RWPE1 (cell line): Measurements from ENCODE around the gene PMEL.
"Not testable (repeated sequence)": the region's sequence is repeated elsewhere in the genome, so short reads cannot be mapped to it uniquely, and the experiment has no call there.

Source experiments
- CTCF ChIA-PET: fragments of 350-600 bp; sonication (Branson Sonifier 250); formaldehyde crosslinking; extraction: SDS; loops from one replicate; lab custom pipeline; 2021; lab: Yijun Ruan, JAX
- POLR2A ChIA-PET: fragments of 400-600 bp; formaldehyde crosslinking; extraction: SDS; loops from one replicate; lab custom pipeline; 2020; ENCODE audit warnings: antibody characterized with exemption; ENCODE audit not compliant: low non-redundant PET; lab: Yijun Ruan, JAX
- DNase-seq: peaks from one replicate; pipeline ENCODE4 v3.0.0; 2012; ENCODE audit warnings: low spot score
- H3K27ac ChIP-seq: fragments of 450-650 bp; 2 replicates; pipeline ENCODE4 v1.5.1; 2017
- TF ChIP-seq, protein P1 (sequence below): fragments of 450-650 bp; conservative IDR thresholded peaks from 2 replicates; pipeline ENCODE4 v1.5.1; 2017; ENCODE audit warnings: low read depth, mild to moderate bottlenecking

PMEL gene

DNA sequence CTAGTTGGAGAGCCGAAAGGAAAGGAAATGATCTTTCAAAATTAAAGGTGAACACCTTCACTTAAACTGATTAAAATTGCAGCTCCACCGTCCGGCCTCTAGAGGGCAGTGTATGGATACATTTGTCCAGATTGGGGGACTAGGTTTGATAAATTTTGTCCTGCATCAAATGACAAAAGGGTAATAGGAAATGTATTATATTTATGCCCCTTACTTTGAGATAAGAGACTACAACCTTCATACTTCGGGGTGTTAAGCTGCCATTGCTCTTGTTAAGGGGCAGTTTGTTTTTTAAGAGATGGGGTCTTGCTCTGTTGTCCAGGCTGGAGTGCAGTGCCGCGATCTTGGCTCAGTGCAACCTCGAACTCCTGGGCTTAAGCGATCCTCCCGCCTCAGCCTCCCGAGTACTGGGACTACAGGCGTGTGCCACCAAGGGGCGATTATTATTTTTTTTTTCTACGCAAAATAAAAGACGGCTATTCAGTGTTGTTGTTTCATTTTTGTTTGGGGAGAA is 30.4 kb upstream of the PMEL start:
- TF ChIP-seq, protein P1, sequence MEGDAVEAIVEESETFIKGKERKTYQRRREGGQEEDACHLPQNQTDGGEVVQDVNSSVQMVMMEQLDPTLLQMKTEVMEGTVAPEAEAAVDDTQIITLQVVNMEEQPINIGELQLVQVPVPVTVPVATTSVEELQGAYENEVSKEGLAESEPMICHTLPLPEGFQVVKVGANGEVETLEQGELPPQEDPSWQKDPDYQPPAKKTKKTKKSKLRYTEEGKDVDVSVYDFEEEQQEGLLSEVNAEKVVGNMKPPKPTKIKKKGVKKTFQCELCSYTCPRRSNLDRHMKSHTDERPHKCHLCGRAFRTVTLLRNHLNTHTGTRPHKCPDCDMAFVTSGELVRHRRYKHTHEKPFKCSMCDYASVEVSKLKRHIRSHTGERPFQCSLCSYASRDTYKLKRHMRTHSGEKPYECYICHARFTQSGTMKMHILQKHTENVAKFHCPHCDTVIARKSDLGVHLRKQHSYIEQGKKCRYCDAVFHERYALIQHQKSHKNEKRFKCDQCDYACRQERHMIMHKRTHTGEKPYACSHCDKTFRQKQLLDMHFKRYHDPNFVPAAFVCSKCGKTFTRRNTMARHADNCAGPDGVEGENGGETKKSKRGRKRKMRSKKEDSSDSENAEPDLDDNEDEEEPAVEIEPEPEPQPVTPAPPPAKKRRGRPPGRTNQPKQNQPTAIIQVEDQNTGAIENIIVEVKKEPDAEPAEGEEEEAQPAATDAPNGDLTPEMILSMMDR, result peak; percentile 88
- POLR2A ChIA-PET, result interaction anchor here (1.0 kb wide), 1 partner anchor 33 kb away, joined by 3 read pairs; no protein-coding TSS in a partner anchor
- CTCF ChIA-PET, result interaction anchor here (0.5 to 2.1 kb wide), 20 partner anchors 8 to 606 kb away, joined by 3 to 10 read pairs (median 4); partner anchors contain the start of gene PA2G4
- DNase-seq, result peak; percentile 48
- H3K27ac ChIP-seq, result peak overlapping the region; percentile 83

DNA sequence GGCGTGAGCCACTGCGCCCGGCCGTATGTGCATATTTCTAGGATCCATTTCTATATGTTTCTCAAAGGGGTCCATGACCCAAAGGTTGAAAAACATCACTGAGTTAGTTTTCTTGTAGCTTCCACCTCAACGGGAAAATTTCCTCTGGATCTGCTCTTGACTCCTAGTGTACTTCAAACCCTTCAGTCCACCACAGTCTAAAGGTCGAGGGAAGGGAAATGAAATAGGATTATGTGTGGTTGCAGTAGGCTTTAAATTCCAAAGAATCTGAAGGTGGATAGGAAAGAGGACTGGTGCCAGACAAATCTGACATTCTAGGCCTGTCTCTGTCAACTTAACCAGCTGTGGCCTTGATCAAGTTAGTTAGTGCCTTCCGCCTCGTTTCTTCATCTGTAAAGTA is 29.5 kb upstream of the PMEL start:
- H3K27ac ChIP-seq, result peak overlapping the region; percentile 42
- ChIA-PET POLR2A (no interaction called here), CTCF (interaction anchor here (0.6 to 2.1 kb wide), 13 partner anchors 7 to 607 kb away, joined by 3 to 6 read pairs (median 4); no protein-coding TSS in a partner anchor)
- TF ChIP-seq, protein P1, result no peak
- DNase-seq, result no peak

DNA sequence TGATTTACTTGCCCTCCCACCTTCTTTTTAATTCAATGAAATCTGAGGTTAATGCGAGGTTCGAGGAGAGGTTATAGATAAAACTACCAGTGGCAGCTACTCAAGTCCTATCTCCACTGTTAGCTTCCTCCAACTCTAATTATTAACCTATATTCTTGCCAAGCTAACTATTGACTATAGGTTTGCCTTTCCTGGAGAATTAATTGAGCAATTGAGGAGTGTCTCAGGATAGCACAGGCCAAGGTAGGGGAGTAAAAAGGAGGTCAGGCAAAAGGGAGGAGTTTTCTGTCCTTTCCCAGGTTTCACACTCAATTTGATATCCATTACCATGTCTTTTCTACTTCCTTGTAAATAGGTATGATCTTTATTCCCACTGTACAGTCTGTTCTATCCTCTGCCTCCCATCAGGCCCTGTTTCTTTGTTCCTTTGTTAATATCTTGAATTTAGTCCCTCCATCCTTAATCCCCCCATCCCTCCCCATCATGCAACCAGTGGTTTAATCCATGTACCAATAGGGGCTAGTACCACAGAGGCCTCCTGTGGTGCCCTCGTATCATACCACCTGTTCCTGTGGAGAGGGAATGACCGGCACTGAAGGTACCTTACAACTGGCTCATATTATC is 27.5 kb upstream of the PMEL start:
- ChIA-PET POLR2A (no interaction called here), CTCF (interaction anchor here (0.6 to 0.8 kb wide), 3 partner anchors 36 to 1626 kb away, joined by 3 to 8 read pairs (median 3); no protein-coding TSS in a partner anchor)
- no peak overlapping the region for H3K27ac ChIP-seq
- DNase-seq, result no peak
- TF ChIP-seq, protein P1, result no peak

DNA sequence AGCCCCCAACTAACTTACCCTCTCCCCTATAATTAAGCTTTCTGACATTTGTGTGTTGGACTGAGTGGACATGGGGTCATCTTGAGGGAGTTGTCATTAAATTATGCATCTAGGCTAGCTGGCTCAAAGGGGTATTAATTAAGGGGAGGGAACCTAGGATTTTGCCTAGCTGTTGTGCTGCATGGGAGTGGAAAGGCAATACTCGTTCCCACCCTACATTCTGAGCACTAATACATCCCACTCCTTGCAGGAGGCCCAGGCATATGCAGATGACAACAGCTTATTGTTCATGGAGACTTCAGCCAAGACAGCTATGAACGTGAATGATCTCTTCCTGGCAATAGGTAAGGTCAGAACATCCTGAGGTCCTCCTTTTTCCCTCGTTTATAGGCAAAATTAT is 25.3 kb upstream of the PMEL start:
- H3K27ac ChIP-seq, result no peak overlapping the region
- no peak for DNase-seq
- TF ChIP-seq, protein P1, result no peak
- POLR2A ChIA-PET, result interaction anchor here (0.9 kb wide), 1 partner anchor 17 kb away, joined by 3 read pairs; no protein-coding TSS in a partner anchor
- CTCF ChIA-PET, result interaction anchor here (0.6 kb wide), 1 partner anchor 9 kb away, joined by 3 read pairs; no protein-coding TSS in a partner anchor

DNA sequence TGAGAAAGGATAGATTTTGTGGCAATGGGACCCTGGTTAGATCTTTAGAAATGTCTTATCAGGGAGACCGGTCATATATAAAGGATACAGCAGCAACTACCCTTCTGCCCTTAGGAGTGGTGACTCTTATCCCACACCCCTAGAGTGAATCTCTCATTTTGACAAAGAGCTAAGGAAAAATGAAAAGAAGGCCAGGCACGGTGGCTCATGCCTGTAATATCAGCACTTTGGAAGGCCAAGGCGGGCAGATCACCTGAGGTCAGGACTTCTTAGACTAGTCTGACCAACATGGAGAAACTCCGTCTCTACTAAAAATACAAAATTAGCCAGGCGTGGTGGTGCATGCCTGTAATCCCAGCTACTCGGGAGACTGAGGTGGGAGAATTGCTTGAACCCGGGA is 20.1 kb upstream of the PMEL start:
- CTCF ChIA-PET, result interaction anchor here (0.7 to 1.8 kb wide), 2 partner anchors 10 to 29 kb away, joined by 3 to 6 read pairs; no protein-coding TSS in a partner anchor
- POLR2A ChIA-PET, DNase-seq, H3K27ac ChIP-seq: not testable (repeated sequence)

DNA sequence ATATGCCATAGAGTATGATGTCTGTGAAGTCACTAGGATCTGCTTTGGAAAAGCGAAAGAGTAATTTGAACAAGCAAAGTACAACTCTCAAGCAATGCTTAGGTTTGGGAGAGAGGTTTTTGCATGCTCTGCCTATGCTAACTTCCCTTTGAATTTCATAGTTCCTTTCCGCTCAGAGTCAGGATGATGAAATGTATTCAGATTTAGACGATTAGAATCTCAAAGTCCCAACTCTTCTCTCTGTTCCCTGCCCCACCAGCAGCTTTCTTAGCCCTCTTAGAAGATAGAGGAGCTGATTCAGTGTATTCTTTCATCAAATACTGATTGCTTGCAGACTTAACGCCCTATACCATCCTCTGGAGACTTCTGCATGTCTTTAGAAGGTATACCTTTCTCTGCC is 19.5 kb upstream of the PMEL start:
- DNase-seq, result no peak
- TF ChIP-seq, protein P1, result no peak
- POLR2A ChIA-PET, result no interaction called here
- H3K27ac ChIP-seq, result no peak overlapping the region
- CTCF ChIA-PET, result interaction anchor here (1.8 kb wide), 1 partner anchor 10 kb away, joined by 6 read pairs; no protein-coding TSS in a partner anchor
